Skeletal muscle satellite cell (primary cell): ENCODE results near the gene ZNF655. TPM values are rescaled to one million over a fixed set of nuclear protein-coding genes. Genes with fewer than 3 reads are reported as not detected.
A peak's percentile ranks its signal among the peaks of the same experiment; 100 is the strongest.

Source experiments
- H3K27me3 ChIP-seq: 2 replicates; pipeline ENCODE4 v1.7.0; 2013; ENCODE audit warnings: low read length; ENCODE audit not compliant: control insufficient read depth, insufficient read depth
- H3K36me3 ChIP-seq: 2 replicates; pipeline ENCODE4 v1.7.0; 2013; ENCODE audit warnings: mild to moderate bottlenecking, control low read depth, low read length; ENCODE audit not compliant: insufficient read depth
- H3K4me1 ChIP-seq: 2 replicates; pipeline ENCODE4 v1.7.0; 2013; ENCODE audit warnings: low read length; ENCODE audit not compliant: control insufficient read depth, insufficient read depth
- H3K4me2 ChIP-seq: 2 replicates; pipeline ENCODE4 v1.7.0; 2013; ENCODE audit warnings: mild to moderate bottlenecking, low read length
- H3K4me3 ChIP-seq: 2 replicates; pipeline ENCODE4 v1.7.0; 2013; ENCODE audit warnings: low read length
- H3K9ac ChIP-seq: 2 replicates; pipeline ENCODE4 v1.7.0; 2013; ENCODE audit warnings: mild to moderate bottlenecking, low read depth, low read length, moderate library complexity
- H3K9me3 ChIP-seq: replicated peaks from 2 replicates; pipeline ENCODE4 v1.7.0; 2013; ENCODE audit warnings: mild to moderate bottlenecking, control low read depth, low read length
- total RNA-seq: library from RNA; depleted of rRNA; stranded (reverse); fragments of >200 nt; gene quantifications from 2 replicates; pipeline ENCODE4 v1.2.3, GENCODE V29; 2012; rRNA removed

ZNF655 gene, protein sequence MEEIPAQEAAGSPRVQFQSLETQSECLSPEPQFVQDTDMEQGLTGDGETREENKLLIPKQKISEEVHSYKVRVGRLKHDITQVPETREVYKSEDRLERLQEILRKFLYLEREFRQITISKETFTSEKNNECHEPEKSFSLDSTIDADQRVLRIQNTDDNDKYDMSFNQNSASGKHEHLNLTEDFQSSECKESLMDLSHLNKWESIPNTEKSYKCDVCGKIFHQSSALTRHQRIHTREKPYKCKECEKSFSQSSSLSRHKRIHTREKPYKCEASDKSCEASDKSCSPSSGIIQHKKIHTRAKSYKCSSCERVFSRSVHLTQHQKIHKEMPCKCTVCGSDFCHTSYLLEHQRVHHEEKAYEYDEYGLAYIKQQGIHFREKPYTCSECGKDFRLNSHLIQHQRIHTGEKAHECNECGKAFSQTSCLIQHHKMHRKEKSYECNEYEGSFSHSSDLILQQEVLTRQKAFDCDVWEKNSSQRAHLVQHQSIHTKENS
- total RNA-seq = 51.0 and 55.3 TPM in 2 replicates

GRCh38 chr7:99558306-99559174, at the start of gene ZNF655:
Gene ZNF655 (plus strand): TSS chr7:99558642. CDS start chr7:99560560, 1,918 bp downstream.
- Histone ChIP-seq H3K9me3 (no peaks in the 10 kb centered on the region), H3K4me2 (peak within 1 kb of the TSS; percentile 88), H3K9ac (peak within 1 kb of the TSS; percentile 94), H3K4me1 (peaks cover 36% of the 10 kb centered on the region), H3K27me3 (no peaks in the 10 kb centered on the region), H3K4me3 (peak within 1 kb of the TSS; percentile 86), H3K36me3 (peaks cover 38% of the 10 kb centered on the region)

- no peaks in the 10 kb centered on the region for H3K9me3 ChIP-seq
- H3K9ac ChIP-seq = no peak overlapping the region
- peaks cover 9% of the 10 kb centered on the region for H3K4me1 ChIP-seq
- H3K4me2 ChIP-seq = no peak overlapping the region
- peaks cover 33% of the 10 kb centered on the region for H3K36me3 ChIP-seq
- H3K4me3 ChIP-seq = no peak overlapping the region
- no peaks in the 10 kb centered on the region for H3K27me3 ChIP-seq
These were observed 44.4 kb upstream of the ZNF655 start for GRCh38 chr7:99514050-99514449.

GRCh38 chr7:99521399-99521798, 37.0 kb upstream of the ZNF655 start:
- no peak overlapping the region for H3K4me2 ChIP-seq
- no peaks in the 10 kb centered on the region for H3K4me1 ChIP-seq
- H3K36me3 ChIP-seq = peaks cover 32% of the 10 kb centered on the region

DNA sequence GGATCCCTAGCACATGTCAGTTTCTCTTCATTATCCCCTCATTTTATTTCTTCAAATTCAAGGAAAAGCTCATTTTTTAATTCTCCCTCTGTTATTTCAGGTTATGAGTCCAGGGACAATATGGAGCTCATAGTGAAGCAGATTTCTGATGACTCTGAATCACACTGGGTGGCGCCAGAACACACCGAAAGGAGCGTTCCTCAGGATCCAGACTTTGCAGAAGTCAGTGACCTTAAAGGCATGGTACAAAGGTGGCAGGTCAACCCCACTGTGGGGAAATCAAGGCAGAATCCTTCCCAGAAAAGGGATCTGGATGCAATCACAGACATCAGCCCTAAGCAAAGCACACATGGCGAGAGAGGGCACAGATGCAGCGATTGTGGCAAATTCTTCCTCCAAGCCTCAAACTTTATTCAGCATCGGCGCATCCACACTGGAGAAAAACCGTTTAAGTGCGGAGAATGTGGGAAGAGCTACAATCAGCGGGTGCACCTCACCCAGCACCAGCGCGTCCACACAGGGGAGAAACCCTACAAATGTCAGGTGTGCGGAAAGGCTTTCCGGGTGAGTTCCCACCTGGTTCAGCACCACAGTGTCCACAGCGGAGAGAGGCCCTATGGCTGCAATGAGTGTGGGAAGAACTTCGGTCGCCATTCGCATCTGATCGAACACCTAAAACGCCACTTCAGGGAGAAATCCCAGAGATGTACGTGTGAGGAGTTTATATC, 32.6 kb upstream of the ZNF655 start:
- H3K27me3 ChIP-seq = no peaks in the 10 kb centered on the region
- no peak overlapping the region for H3K4me3 ChIP-seq
- no peaks in the 10 kb centered on the region for H3K4me1 ChIP-seq
- peaks cover 46% of the 10 kb centered on the region for H3K36me3 ChIP-seq
- H3K9me3 ChIP-seq = peaks cover 5% of the 10 kb centered on the region
- H3K9ac ChIP-seq = no peak overlapping the region
- no peak overlapping the region for H3K4me2 ChIP-seq

More at GRCh38 chr7:99521399-99521798, 37.0 kb upstream of the ZNF655 start:
- no peaks in the 10 kb centered on the region for H3K9me3 ChIP-seq
- no peaks in the 10 kb centered on the region for H3K27me3 ChIP-seq
- no peak overlapping the region for H3K9ac ChIP-seq
- no peak overlapping the region for H3K4me3 ChIP-seq

GRCh38 chr7:99531354-99531765, 27.1 kb upstream of the ZNF655 start:
- Histone ChIP-seq H3K4me3 (peak overlapping the region; percentile 16), H3K36me3 (peaks cover 64% of the 10 kb centered on the region), H3K27me3 (no peaks in the 10 kb centered on the region), H3K4me1 (no peaks in the 10 kb centered on the region), H3K9ac (no peak overlapping the region), H3K9me3 (peaks cover 34% of the 10 kb centered on the region), H3K4me2 (no peak overlapping the region)

DNA sequence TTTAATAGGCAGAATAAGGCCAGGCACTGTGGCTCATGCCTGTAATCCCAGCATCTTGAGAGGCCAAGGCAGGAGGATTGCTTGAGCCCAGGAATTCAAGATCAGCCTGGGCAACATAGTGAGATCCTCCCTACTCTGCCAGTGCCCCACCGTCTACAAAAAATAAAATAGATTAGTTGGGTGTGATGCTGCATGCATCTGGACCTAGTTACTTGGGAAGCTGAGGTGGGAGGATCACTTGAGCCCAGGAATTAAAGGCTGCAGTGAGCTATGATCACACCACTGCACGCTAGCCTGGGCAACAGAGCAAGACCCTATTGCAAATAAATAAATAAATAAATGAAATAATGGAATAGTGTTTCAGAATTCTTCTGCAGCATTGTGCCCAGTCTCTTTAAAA, 22.8 kb upstream of the ZNF655 start:
- no peak overlapping the region for H3K4me2 ChIP-seq
- no peaks in the 10 kb centered on the region for H3K4me1 ChIP-seq
- peaks cover 34% of the 10 kb centered on the region for H3K9me3 ChIP-seq
- no peak overlapping the region for H3K4me3 ChIP-seq
- H3K9ac ChIP-seq = no peak overlapping the region
- no peaks in the 10 kb centered on the region for H3K27me3 ChIP-seq
- H3K36me3 ChIP-seq = peaks cover 32% of the 10 kb centered on the region

DNA sequence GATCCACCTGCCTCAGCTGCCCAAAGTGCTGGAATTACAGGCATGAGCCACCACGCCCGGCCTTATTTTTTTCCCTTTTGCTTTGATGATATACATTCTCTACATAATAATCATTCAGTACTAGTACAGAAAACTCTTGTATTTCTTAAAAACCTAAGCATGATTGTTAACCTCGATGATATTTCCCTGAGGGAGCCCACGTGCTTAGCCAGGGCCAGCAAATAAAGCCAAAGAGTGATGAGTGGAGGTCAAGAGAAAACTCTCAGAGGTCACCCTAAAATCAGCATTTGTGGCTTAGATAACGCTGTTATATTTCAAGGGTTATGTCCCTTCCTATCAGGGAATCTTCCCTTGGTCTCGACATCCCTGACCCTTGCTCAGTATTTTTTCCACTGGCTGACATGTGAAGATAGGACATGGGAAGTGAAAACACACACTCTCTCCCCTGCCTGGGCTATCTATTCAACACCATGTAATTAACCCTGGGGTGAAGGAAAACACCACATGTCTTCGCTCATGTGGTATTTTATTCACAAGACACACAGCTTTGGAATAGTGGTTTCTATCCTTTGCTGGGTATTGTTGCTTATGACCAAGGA, 19.1 kb upstream of the ZNF655 start:
- Histone ChIP-seq H3K27me3 (no peaks in the 10 kb centered on the region), H3K4me2 (no peak overlapping the region), H3K36me3 (no peaks in the 10 kb centered on the region), H3K4me1 (no peaks in the 10 kb centered on the region), H3K9ac (no peak overlapping the region), H3K9me3 (peaks cover 10% of the 10 kb centered on the region), H3K4me3 (no peak overlapping the region)

DNA sequence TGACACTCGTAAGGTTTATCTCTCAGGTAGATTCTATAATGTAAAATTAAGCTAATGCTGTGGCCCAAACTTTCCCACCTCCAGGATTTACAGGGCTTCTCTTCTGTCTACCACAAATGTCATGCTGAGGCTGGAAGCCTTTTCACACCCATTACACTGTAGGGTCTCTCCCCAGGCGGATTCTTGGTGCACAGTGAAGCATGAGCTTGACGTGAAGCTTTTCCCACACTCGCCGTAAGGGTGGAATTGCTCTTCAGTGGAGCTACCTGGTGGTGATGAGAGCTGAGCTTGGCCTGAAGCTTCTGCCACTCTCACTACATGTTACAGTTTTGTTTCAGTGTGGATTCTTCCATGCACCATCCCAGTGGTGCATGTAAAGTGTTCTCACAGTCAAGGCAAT, 17.9 kb upstream of the ZNF655 start:
- Histone ChIP-seq H3K4me1 (no peaks in the 10 kb centered on the region), H3K9ac (no peak overlapping the region), H3K9me3 (peaks cover 10% of the 10 kb centered on the region), H3K36me3 (no peaks in the 10 kb centered on the region), H3K27me3 (no peaks in the 10 kb centered on the region), H3K4me3 (no peak overlapping the region), H3K4me2 (no peak overlapping the region)

DNA sequence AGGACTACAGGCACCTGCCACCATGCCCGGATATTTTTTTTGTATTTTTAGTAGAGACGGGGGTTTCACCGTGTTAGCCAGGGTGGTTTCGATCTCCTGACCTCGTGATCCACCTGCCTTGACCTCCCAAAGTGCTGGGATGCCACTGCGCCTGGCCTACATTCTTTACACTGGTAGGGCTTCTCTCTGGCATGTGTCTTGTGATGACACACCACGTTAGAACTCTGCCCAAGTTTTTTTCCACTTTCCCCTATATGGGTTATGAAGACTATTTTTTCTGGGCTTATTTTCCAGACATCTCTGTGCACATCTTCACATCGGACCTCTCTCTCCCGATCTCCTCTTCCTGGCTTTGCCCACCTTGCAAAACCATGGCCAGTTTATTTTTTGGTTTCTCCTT, 17.2 kb upstream of the ZNF655 start:
- no peaks in the 10 kb centered on the region for H3K27me3 ChIP-seq
- no peaks in the 10 kb centered on the region for H3K36me3 ChIP-seq
- H3K4me1 ChIP-seq = no peaks in the 10 kb centered on the region
- H3K4me3 ChIP-seq = no peak overlapping the region
- no peak overlapping the region for H3K4me2 ChIP-seq
- peaks cover 10% of the 10 kb centered on the region for H3K9me3 ChIP-seq
- no peak overlapping the region for H3K9ac ChIP-seq

- no peak overlapping the region for H3K4me2 ChIP-seq
- peaks cover 10% of the 10 kb centered on the region for H3K9me3 ChIP-seq
- H3K27me3 ChIP-seq = no peaks in the 10 kb centered on the region
- H3K4me3 ChIP-seq = no peak overlapping the region
- no peak overlapping the region for H3K9ac ChIP-seq
- H3K4me1 ChIP-seq = no peaks in the 10 kb centered on the region
- H3K36me3 ChIP-seq = peaks cover 18% of the 10 kb centered on the region
These were observed 15.3 kb upstream of the ZNF655 start for GRCh38 chr7:99543081-99543671.
